ENCODE results near the gene TMEM238.
"Not testable (repeated sequence)": the region's sequence is repeated elsewhere in the genome, so short reads cannot be mapped to it uniquely, and the experiment has no call there.

The TMEM238 gene

DNA sequence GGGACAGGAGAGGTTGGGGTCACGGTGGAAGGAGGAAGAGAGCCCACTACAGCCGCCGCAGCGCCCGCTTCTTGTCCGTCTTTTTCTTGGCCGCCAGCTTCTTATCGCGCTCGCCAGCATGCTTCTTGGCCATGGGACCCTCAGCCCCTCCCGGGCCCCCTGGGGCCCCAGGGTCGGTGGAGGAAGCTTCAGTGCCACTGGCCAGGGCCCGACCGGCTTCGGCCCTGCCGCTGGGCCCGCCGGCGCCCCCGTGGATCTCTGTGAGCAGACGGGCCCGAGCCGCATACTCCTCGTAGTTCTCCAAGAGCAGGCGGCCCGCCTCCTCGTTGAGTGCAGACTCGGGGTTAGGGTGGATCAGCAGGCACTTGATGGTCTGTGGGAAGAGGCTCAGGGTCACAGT lies 17.3 kb upstream of the TMEM238 start:
- H3K9me3 ChIP-seq (ENCODE audit: control insufficient read depth in 2 of 2, low read length in 2 of 2); H3K4me3 ChIP-seq (ENCODE audit: low read length in 2 of 2); H3K4me1 ChIP-seq (ENCODE audit: control insufficient read depth, insufficient read depth, low read length); H3K9ac ChIP-seq (ENCODE audit: low read length in 2 of 2); H3K27ac ChIP-seq (ENCODE audit: low read length); H3K27me3 ChIP-seq (ENCODE audit: control insufficient read depth in 1 of 2, insufficient read depth in 2 of 2, low read length in 2 of 2): not testable (repeated sequence)
- H3K36me3 ChIP-seq (ENCODE audit: control insufficient read depth in 2 of 2, insufficient read depth in 2 of 2, low read length in 2 of 2), result peaks cover 33 to 34% of the 10 kb centered on the region in 2 donors

DNA sequence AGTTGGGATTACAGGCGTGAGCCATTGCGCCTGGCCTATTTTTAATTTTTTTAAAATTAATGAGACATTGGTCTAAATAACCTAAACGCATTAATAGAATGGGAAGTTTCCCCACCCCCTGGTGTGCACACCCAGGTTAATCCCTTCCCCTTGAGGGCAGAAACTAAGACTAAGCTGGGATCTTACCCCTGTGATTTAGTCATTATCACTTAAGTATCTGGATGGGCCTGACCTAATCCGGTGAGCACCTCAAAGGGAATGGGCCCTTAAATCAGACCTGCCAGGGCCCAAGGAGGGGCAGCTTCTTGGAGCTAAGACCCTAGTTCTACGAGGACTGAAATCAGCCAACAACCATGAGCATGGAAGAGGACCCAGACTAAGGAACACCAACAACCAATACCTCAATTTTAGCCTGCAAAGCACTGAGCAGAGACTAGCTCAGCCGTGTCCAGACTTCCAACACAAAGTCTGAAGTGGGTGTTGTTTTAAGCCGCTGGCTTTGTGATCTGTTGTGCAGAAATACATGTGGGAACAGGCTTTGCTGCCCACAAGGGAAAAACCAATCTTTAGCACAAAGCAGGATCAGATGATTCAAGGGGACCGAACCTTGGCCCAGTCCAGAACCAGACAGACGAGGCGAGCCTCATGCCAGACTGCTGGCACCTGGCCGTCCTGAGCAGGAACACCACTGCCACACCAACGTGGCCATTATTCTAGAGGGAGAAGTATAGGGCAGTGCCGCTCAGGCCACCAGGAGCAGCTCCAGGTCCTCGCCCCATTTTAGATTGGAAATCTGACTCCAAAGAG lies 16.4 kb upstream of the TMEM238 start:
- no peak overlapping the region for H3K27ac ChIP-seq (ENCODE audit: low read length)
- H3K9me3 ChIP-seq (ENCODE audit: control insufficient read depth in 2 of 2, low read length in 2 of 2), result no peaks in the 10 kb centered on the region
- no peak overlapping the region for H3K9ac ChIP-seq (ENCODE audit: low read length in 2 of 2)
- H3K4me3 ChIP-seq (ENCODE audit: low read length in 2 of 2), result no peak overlapping the region
- H3K36me3 ChIP-seq (ENCODE audit: control insufficient read depth in 2 of 2, insufficient read depth in 2 of 2, low read length in 2 of 2), result peaks cover 27 to 29% of the 10 kb centered on the region in 2 donors
- no peaks in the 10 kb centered on the region for H3K27me3 ChIP-seq (ENCODE audit: control insufficient read depth in 1 of 2, insufficient read depth in 2 of 2, low read length in 2 of 2)
- H3K4me1 ChIP-seq (ENCODE audit: control insufficient read depth, insufficient read depth, low read length), result peaks cover under 1% of the 10 kb centered on the region

DNA sequence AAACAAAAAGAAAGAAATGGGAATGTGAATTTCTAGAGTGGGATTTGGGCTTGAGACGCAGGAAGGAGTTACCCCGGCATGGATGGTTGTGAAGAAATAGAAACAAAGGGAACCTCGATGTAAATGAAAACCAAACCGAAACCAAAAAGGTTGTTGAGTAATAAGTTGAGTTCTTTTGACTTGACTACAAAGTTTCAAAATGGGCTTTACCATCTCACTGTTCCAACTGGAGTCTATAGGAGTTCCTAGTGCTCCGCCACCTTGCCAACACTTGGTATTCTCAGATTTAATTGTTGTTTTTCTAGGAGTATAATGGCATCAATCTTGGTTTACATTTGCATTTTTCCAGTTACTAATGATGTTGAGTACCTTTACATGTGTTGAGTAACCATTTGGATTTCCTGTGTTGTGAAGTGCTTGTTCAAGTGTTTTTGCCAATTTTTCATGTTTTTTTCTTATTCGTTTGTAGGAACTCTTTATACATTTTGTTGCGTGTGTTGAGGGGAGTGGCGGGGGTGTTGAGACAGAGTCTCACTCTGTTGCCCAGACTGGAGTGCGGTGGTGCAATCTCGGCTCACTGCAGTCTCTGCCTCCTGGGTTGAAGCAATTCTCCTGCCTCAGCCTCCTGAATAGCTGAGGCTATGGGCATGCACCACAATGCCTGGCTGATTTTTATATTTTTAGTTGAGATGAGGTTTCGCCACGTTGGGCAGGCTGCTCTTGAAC lies 14.3 kb upstream of the TMEM238 start:
- H3K36me3 ChIP-seq (ENCODE audit: control insufficient read depth in 2 of 2, insufficient read depth in 2 of 2, low read length in 2 of 2), result peaks cover 20 to 26% of the 10 kb centered on the region in 2 donors
- H3K4me1 ChIP-seq (ENCODE audit: control insufficient read depth, insufficient read depth, low read length), result no peaks in the 10 kb centered on the region
- H3K9ac ChIP-seq (ENCODE audit: low read length in 2 of 2), result no peak overlapping the region
- no peaks in the 10 kb centered on the region for H3K27me3 ChIP-seq (ENCODE audit: control insufficient read depth in 1 of 2, insufficient read depth in 2 of 2, low read length in 2 of 2)
- no peaks in the 10 kb centered on the region for H3K9me3 ChIP-seq (ENCODE audit: control insufficient read depth in 2 of 2, low read length in 2 of 2)
- H3K4me3 ChIP-seq (ENCODE audit: low read length in 2 of 2), result no peak overlapping the region
- H3K27ac ChIP-seq (ENCODE audit: low read length), result no peak overlapping the region

DNA sequence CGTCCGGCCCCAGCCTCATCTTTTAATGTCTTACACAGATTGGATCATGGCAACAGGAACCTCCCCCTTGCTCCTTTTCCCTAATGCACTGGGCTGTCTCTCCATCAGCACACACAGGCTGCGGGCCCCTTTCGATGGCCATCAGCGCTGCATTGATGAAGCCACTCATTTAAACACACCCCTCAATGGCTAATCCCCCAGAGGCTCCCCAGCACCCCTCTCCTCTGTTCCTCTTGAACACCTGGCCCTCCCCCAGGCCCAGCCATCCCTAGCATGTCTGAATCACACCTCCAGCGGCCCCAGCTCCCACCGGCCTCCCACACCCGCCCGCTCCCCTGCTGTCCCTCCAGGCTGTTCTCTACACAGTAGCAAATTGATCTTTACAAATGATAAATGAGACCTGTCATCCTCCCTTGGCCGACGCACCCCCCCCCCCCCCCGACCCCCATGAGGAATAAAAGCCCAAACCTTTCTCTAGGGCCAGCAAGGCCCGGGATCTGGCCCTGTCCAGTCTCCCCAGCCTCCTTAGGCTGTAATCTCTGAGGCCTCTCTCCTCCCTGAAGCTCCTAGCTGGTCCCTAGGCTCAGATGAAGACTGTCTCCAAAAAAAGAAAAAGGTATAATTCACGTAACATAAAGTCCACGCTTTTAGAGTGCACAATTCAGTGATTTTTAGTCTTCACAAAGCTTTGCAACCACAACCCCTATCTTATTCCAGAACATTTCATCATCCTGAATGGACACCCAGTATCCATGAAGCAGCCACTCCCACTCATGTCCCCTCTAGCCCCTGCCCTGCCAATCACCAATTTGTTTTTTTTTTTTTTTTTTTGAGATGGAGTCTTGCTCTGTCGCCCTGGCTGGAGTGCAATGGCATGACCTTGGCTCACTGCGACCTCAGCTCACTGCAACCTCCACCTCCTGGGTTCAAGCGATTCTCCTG lies 9.0 kb upstream of the TMEM238 start:
- H3K27ac ChIP-seq (ENCODE audit: low read length), result no peak overlapping the region
- H3K9ac ChIP-seq (ENCODE audit: low read length in 2 of 2), result no peak overlapping the region
- H3K4me3 ChIP-seq (ENCODE audit: low read length in 2 of 2), result no peak overlapping the region
- H3K27me3 ChIP-seq (ENCODE audit: control insufficient read depth in 1 of 2, insufficient read depth in 2 of 2, low read length in 2 of 2), result no peaks in the 10 kb centered on the region
- no peaks in the 10 kb centered on the region for H3K9me3 ChIP-seq (ENCODE audit: control insufficient read depth in 2 of 2, low read length in 2 of 2)
- peaks cover 8 to 23% of the 10 kb centered on the region in 2 donors for H3K36me3 ChIP-seq (ENCODE audit: control insufficient read depth in 2 of 2, insufficient read depth in 2 of 2, low read length in 2 of 2)
- H3K4me1 ChIP-seq (ENCODE audit: control insufficient read depth, insufficient read depth, low read length), result peaks cover 21% of the 10 kb centered on the region

DNA sequence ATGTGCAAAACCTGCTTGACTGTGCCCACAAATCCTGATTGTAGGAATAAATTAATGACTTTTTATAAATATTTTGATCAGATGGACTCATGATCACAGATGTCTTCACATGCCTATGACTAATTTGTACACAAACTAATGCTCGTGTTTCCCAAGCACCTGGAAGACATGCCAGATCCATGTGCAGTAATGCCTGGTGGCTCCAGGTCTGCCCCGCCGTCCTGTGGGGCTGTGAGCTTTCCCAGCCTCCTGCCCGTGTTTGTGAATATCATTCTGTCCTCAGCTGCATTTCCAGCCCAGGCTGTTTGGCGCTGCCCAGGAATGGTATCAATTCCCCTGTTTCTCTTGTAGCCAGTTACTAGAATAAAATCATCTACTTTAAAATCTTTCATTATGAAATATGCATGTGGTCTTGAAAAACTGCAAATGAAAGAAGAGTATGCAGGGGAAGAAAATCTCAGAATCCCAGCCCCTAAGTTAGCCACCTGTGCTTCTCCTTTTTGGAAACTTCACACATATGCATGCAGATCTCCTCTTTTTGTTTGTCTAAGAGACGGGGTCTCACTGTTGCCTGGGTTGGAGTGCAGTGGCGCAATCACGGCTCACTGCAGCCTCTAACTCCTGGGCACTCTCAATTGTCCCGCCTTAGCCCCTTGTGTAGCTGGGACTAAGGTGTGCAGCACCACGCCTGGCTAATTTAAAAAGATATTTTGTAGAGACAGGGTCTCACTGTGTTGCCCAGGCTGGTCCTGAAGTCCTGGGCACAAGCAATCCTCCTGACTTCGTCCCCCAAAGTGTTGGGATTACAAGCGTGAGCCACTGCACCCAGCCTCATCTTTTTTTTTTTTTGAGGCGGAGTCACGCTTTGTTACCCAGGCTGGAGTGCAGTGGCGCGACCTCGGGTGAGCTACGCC lies 7.9 kb upstream of the TMEM238 start:
- no peak overlapping the region for H3K4me3 ChIP-seq (ENCODE audit: low read length in 2 of 2)
- H3K27ac ChIP-seq (ENCODE audit: low read length), result no peak overlapping the region
- H3K27me3 ChIP-seq (ENCODE audit: control insufficient read depth in 1 of 2, insufficient read depth in 2 of 2, low read length in 2 of 2), result no peaks in the 10 kb centered on the region
- H3K9me3 ChIP-seq (ENCODE audit: control insufficient read depth in 2 of 2, low read length in 2 of 2), result no peaks in the 10 kb centered on the region
- H3K4me1 ChIP-seq (ENCODE audit: control insufficient read depth, insufficient read depth, low read length), result peaks cover 32% of the 10 kb centered on the region
- H3K9ac ChIP-seq (ENCODE audit: low read length in 2 of 2), result no peak overlapping the region
- peaks cover 16 to 33% of the 10 kb centered on the region in 2 donors for H3K36me3 ChIP-seq (ENCODE audit: control insufficient read depth in 2 of 2, insufficient read depth in 2 of 2, low read length in 2 of 2)

DNA sequence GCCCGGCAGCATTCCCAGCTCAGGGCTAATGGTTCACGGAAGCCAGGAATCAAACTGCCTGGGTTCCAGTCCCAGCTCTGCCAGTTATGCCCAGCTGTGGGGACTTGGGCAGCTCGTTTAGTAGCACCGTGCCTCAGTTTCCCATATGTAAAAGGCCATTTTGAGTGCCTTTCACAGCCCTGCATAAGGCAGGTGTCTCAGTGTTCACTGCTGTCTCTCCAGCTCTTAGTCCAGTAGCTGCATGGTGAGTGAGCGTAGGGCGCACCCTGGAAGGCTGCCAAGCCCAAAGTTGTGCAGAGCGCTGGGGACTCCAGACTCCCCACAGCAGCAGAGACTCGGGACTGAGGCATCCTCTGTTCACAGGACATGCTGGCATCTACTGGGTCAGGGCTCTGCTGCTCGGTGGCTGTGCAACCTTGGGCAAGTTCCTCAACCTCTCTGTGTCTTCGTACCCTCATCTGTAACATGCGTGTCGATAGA lies 7.1 kb upstream of the TMEM238 start:
- H3K36me3 ChIP-seq (ENCODE audit: control insufficient read depth in 2 of 2, insufficient read depth in 2 of 2, low read length in 2 of 2), result peaks cover 16 to 34% of the 10 kb centered on the region in 2 donors
- no peak overlapping the region for H3K4me3 ChIP-seq (ENCODE audit: low read length in 2 of 2)
- H3K9ac ChIP-seq (ENCODE audit: low read length in 2 of 2), result no peak overlapping the region
- H3K27ac ChIP-seq (ENCODE audit: low read length), result no peak overlapping the region
- H3K27me3 ChIP-seq (ENCODE audit: control insufficient read depth in 1 of 2, insufficient read depth in 2 of 2, low read length in 2 of 2), result no peaks in the 10 kb centered on the region
- no peaks in the 10 kb centered on the region for H3K9me3 ChIP-seq (ENCODE audit: control insufficient read depth in 2 of 2, low read length in 2 of 2)
- H3K4me1 ChIP-seq (ENCODE audit: control insufficient read depth, insufficient read depth, low read length), result peaks cover 40% of the 10 kb centered on the region

DNA sequence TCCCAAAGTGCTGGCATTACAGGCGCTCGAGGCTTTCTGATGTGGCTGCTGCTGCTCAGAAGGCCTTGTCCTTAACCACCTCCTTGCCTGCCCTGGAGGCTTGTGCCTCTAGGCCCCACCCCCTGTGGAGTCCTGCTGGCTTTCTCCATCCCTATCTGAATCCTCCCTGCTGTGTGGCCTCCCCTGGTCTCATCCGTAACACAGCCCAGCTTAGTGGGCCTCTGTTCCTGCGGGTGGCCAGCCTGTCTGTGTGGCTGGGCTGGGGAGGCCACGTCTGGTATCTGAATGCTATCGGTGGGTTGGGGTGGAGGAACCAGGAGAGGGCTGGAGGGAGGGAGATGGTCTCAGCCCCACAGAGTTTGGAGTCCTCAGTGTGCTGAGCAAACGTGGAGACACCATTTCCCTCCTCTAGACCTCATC lies 6.4 kb upstream of the TMEM238 start:
- no peaks in the 10 kb centered on the region for H3K27me3 ChIP-seq (ENCODE audit: control insufficient read depth in 1 of 2, insufficient read depth in 2 of 2, low read length in 2 of 2)
- peaks cover 16 to 34% of the 10 kb centered on the region in 2 donors for H3K36me3 ChIP-seq (ENCODE audit: control insufficient read depth in 2 of 2, insufficient read depth in 2 of 2, low read length in 2 of 2)
- H3K9ac ChIP-seq (ENCODE audit: low read length in 2 of 2), result no peak overlapping the region
- no peaks in the 10 kb centered on the region for H3K9me3 ChIP-seq (ENCODE audit: control insufficient read depth in 2 of 2, low read length in 2 of 2)
- H3K27ac ChIP-seq (ENCODE audit: low read length), result no peak overlapping the region
- peaks cover 41% of the 10 kb centered on the region for H3K4me1 ChIP-seq (ENCODE audit: control insufficient read depth, insufficient read depth, low read length)
- no peak overlapping the region for H3K4me3 ChIP-seq (ENCODE audit: low read length in 2 of 2)

DNA sequence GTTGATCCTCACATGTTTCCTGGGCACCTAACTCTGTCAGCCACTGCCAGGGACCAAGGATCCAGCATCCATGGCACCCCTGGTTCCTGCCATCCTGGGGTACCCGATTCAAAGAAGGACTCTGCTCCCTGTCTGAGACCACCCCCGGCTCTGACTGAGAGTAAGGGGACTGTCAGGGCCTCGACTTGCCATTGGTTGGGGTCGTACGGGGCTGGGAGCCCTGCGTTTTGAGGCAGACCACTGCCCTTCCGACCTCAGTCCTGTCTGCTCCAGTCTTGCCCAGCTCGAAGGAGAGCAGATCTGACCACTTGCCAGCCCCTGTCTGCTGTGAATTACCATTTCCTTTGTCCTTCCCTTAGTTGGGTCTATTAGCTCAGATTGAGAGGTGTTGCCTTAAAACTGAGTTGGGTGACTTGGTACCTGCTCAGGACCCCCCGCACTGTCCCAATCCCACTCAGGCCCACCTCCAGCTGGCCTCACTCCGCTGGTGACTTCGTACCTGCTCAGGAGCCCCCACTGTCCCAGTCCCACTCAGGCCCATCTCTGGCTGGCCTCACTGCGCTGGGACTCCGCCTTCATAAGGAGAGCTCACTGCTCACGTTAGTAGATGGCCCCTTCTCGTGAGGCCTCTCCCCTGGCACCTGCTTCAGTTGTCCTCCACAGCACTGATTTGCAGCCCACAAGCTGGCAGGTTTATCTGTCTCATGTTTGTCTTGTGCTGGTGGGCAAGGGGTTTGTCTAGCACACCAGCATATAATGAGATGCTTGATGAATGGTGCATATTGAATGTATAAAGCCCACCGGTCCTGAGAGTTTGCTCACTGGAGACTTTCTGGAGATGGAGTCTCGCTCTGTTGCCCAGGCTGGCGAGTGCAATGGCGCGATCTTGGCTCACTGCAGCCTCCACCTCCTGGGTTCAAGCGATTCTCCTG lies 5.6 kb upstream of the TMEM238 start:
- Histone ChIP-seq H3K4me3 (ENCODE audit: low read length in 2 of 2) (no peak overlapping the region), H3K4me1 (ENCODE audit: control insufficient read depth, insufficient read depth, low read length) (peaks cover 47% of the 10 kb centered on the region), H3K9me3 (ENCODE audit: control insufficient read depth in 2 of 2, low read length in 2 of 2) (no peaks in the 10 kb centered on the region), H3K27me3 (ENCODE audit: control insufficient read depth in 1 of 2, insufficient read depth in 2 of 2, low read length in 2 of 2) (no peaks in the 10 kb centered on the region), H3K9ac (ENCODE audit: low read length in 2 of 2) (no peak overlapping the region), H3K27ac (ENCODE audit: low read length) (no peak overlapping the region), H3K36me3 (ENCODE audit: control insufficient read depth in 2 of 2, insufficient read depth in 2 of 2, low read length in 2 of 2) (peaks cover 16 to 34% of the 10 kb centered on the region in 2 donors)
